Stimulated activated CD8-positive, alpha-beta memory T cell treated with anti-CD3 and anti-CD28 coated beads, Interleukin-2, amount 100 ng/mL, for 48 hours (primary cell): Measurements from ENCODE around the gene STYX.
"Not testable (repeated sequence)": the region's sequence is repeated elsewhere in the genome, so short reads cannot be mapped to it uniquely, and the experiment has no call there.

ENCODE experiments used
- DNase-seq, 2 donors: peaks; one replicate each; pipeline ENCODE4 v3.0.0-alpha.2; 2020; ENCODE audit warnings: low read depth in 2 of 2

STYX gene

DNA sequence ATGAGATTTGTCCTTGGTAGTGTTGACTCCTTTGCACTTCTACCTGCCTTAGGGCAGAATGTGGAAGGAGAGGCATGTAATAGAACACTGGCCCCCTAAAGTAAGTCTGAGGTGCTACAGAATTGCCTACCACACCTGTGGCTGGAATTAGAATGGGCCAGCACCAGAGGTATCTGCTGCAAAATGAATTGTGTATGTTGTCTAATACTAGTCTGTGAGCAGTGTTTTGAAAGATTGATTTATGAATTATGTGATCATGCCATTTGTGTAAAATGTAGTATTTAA lies 5.7 kb upstream of the STYX start:
- DNase-seq: no peak

GRCh38 chr14:52727509-52727908 lies 2.5 kb upstream of the STYX start:
- not testable (repeated sequence) for DNase-seq

DNA sequence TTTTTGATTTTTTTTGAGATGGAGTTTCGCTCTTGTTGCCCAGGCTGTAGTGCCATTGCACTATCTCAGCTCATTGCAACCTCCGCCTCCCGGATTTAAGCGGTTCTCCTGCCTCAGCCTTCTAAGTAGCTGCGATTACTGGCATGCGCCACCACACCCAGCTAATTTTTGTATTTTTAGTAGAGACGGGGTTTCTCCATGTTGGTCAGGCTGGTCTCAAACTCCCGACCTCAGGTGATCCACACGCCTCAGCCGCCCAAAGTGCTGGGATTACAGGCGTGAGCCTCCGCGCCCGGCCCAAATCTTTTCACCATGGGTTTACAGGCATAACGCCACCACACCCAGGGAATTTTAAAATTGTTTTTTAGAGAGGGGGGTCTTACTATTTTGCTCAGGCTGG lies 931 bp upstream of the STYX start:
- DNase-seq: not testable (repeated sequence)

- no peak for DNase-seq
Measured at GRCh38 chr14:52729585-52729924, 411 bp upstream of the STYX start.

- DNase-seq: no peak
Measured at GRCh38 chr14:52730709-52731111, 744 bp downstream of the STYX start.

- no peak for DNase-seq
Measured at GRCh38 chr14:52733824-52734223, 3.9 kb downstream of the STYX start.

GRCh38 chr14:52735921-52736489 lies 6.0 kb downstream of the STYX start:
- DNase-seq: no peak

- no peak for DNase-seq
Measured at GRCh38 chr14:52738409-52738808, 8.4 kb downstream of the STYX start.

DNA sequence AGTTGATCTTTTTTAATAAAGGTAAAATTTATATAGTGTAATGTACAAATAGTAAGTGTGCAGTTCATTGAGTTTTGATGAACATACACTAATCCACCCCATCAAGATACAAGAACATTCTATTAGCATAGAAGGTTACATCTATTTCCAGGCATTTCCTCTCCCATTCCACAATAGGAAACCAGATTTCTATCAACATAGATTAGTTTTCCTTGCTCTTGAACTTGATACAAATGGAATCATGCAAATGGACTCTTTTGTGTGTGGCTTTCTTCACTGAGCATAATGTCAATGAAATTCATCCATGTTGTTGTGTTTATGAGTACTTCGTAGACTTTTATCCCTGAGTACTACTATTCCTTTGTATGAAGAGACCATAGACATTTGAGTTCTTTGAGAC lies 10.8 kb downstream of the STYX start:
- no peak for DNase-seq

GRCh38 chr14:52741865-52742264 lies 11.9 kb downstream of the STYX start:
- no peak for DNase-seq

DNA sequence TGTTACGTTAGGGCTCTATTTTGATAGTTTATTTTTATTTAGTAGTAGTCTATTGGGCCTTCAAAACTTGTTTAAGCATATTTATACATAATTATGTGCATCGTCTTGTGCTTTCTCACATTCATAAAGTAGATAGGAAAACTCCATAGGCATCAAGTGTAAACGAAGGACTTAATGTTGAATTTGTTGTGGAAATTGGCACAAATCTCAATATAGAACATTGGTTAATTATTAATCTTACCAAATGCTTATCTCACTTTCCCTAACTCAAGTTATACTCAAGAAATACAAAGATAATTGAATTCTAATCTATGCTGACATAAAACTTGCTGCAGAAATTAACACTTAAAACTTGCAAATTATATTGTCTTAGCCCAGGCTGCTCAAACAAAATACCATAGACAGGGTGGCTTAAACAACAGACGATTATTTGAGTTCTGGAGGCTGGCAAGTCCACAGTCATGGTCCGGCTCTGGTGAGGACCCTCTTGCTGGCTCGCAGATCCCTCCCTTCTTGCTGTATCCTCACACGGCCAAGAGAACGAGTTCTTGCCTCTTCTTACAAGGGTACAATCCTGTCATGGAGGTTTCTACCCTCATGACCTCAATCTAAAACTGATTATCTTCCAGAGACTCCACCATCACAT lies 18.8 kb downstream of the STYX start:
- no peak for DNase-seq

DNA sequence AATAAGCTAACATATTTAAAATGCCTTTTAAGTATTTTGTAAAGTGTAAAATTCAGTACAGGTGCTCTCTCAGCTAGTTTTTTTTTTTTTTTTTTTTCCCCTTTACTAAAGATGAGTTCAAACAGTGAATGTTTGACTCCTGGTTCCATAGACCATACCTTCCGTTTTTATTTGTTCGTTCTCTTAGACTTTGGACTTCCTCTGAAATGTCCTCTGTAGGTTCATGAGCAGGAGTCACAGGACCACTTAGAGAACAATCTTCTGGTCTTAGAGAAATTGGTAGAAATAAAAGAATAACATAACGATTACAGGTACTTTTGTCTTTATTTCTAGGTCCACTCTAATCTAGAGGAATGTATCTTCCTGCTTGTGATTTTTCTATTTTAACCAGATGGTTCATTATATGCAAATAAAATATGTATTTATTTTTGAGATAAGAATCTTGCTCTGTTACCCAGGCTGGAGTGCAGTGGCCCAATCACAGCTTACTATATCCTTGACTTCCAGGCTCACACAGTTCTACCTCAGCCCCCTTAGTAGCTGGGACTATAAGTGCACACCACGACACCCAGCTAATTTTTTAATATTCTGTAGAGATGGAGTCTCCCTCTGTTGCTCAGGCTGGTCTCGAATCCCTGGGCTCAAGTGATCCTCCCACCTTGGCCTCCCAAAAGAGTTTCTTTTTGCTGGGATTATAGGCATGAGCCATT lies 25.8 kb downstream of the STYX start:
- no peak for DNase-seq

DNA sequence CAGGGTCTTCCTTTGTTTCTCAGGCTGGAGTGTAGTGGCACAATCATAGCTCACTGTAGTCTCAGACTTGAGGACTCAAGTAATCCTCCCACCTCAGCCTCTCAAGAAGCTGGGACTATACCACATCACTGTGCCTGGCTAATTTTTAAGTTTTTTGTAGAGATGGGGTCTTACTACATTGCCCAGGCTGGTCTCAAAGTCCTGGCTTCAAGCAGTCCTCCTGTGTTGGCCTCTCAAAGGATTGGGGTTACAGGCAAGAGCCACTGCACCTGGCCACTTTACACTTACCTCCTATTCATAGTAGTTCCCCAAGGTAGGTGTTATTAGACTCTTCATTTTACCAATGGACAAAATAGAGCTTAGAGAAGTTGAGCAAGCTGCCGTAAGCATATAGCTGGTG lies 29.2 kb downstream of the STYX start:
- no peak for DNase-seq

- not testable (repeated sequence) for DNase-seq
Measured at GRCh38 chr14:52762923-52763322, 33.0 kb downstream of the STYX start.

- no peak for DNase-seq
Measured at GRCh38 chr14:52767058-52767833, 37.3 kb downstream of the STYX start.

GRCh38 chr14:52769887-52770286 lies 39.9 kb downstream of the STYX start:
- DNase-seq: no peak

- no peak for DNase-seq
Measured at GRCh38 chr14:52776816-52777215, 46.9 kb downstream of the STYX start.

DNA sequence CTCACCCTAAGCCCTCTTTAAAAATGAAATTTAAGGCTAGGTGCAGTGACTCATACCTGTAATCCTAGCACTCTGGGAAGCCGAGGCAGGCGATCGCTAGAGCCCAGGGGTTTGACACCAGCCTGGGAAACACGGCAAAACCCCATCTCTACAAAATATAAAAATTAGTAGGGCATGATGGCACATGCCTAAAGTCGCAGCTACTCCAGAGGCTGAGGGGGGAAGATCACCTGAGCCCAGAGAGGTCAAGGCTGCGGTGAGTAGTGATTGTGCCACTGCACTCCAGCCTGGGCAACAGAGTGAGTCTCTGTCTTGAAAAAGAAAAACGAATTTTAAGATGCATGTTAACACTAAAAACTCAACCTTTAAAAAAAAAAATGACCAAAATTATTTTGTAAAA lies 48.7 kb downstream of the STYX start:
- no peak for DNase-seq

- DNase-seq: no peak
Measured at GRCh38 chr14:52780893-52781292, 50.9 kb downstream of the STYX start.

- DNase-seq: no peak
Measured at GRCh38 chr14:52781629-52782028, 51.7 kb downstream of the STYX start.

DNA sequence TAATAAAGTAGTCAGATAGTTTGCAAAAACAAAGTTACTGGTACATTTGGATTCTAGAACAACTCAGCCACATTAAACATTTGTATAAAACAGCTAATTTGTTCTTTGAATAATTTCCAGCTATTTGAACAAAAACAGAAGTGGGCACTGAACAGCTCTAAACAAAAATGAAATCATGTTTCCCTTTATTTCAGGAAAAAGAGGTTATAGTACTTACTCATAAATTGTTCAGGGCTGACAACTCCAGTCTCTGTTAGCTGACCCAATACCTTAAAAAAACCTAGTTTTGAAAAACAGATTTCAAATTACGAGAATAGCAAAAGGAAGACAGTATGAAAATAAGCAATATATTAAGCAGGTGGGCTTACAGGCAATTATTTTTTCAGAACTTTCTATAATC lies 53.2 kb downstream of the STYX start:
- DNase-seq: no peak

- no peak for DNase-seq
Measured at GRCh38 chr14:52786887-52787286, 56.9 kb downstream of the STYX start.

- DNase-seq: no peak
Measured at GRCh38 chr14:52789118-52789517, 59.2 kb downstream of the STYX start.
